ENCODE measurements around the gene EPHB1. TPM values are rescaled to one million over a fixed set of nuclear protein-coding genes. Genes with fewer than 3 reads are reported as not detected.

EPHB1 gene
- total and polyA plus RNA-seq, 2 of the 13 experiments (the other 11 are each of a cell fraction or from before 2014, with no cell fraction given), result 0.07 to 0.21 TPM

- TF ChIP-seq, protein P1, sequence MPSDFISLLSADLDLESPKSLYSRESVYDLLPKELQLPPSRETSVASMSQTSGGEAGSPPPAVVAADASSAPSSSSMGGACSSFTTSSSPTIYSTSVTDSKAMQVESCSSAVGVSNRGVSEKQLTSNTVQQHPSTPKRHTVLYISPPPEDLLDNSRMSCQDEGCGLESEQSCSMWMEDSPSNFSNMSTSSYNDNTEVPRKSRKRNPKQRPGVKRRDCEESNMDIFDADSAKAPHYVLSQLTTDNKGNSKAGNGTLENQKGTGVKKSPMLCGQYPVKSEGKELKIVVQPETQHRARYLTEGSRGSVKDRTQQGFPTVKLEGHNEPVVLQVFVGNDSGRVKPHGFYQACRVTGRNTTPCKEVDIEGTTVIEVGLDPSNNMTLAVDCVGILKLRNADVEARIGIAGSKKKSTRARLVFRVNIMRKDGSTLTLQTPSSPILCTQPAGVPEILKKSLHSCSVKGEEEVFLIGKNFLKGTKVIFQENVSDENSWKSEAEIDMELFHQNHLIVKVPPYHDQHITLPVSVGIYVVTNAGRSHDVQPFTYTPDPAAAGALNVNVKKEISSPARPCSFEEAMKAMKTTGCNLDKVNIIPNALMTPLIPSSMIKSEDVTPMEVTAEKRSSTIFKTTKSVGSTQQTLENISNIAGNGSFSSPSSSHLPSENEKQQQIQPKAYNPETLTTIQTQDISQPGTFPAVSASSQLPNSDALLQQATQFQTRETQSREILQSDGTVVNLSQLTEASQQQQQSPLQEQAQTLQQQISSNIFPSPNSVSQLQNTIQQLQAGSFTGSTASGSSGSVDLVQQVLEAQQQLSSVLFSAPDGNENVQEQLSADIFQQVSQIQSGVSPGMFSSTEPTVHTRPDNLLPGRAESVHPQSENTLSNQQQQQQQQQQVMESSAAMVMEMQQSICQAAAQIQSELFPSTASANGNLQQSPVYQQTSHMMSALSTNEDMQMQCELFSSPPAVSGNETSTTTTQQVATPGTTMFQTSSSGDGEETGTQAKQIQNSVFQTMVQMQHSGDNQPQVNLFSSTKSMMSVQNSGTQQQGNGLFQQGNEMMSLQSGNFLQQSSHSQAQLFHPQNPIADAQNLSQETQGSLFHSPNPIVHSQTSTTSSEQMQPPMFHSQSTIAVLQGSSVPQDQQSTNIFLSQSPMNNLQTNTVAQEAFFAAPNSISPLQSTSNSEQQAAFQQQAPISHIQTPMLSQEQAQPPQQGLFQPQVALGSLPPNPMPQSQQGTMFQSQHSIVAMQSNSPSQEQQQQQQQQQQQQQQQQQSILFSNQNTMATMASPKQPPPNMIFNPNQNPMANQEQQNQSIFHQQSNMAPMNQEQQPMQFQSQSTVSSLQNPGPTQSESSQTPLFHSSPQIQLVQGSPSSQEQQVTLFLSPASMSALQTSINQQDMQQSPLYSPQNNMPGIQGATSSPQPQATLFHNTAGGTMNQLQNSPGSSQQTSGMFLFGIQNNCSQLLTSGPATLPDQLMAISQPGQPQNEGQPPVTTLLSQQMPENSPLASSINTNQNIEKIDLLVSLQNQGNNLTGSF (CRISPR knock-in tag; IDR thresholded peaks at IDR 0.05), result no peak
- no peak for TF ChIP-seq CHCHD3 (CRISPR knock-in tag; IDR thresholded peaks at IDR 0.05)
- TF ChIP-seq, protein P2, sequence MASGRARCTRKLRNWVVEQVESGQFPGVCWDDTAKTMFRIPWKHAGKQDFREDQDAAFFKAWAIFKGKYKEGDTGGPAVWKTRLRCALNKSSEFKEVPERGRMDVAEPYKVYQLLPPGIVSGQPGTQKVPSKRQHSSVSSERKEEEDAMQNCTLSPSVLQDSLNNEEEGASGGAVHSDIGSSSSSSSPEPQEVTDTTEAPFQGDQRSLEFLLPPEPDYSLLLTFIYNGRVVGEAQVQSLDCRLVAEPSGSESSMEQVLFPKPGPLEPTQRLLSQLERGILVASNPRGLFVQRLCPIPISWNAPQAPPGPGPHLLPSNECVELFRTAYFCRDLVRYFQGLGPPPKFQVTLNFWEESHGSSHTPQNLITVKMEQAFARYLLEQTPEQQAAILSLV (CRISPR knock-in tag; IDR thresholded peaks at IDR 0.05; ENCODE audit: borderline replicate concordance), result no peak
- no peak for TF ChIP-seq ZFAT (CRISPR knock-in tag; conservative IDR thresholded peaks at IDR 0.05)
Observed at GRCh38 chr3:134804508-134805480, 9.7 kb downstream of the EPHB1 start (continued).

GRCh38 chr3:134807189-134807588 lies 12.1 kb downstream of the EPHB1 start:
- no peak overlapping the region for H3K27ac ChIP-seq (ENCODE audit: extremely low read length, insufficient read depth, low read length)
- ChIA-PET CTCF (ENCODE audit: low intra/inter-chr PET ratio, low total read pairs) (no interaction called here), POLR2A (no interaction called here)
- no peaks in the 10 kb centered on the region; a peak in 1 of 5 replicates for H3K27me3 ChIP-seq (ENCODE audit: control insufficient read depth in 1 of 2, insufficient read depth in 2 of 2, low read length in 2 of 2)
- no peaks in the 10 kb centered on the region for H3K79me2 ChIP-seq (ENCODE audit: insufficient read depth, low read length)
- FAIRE-seq (no peak), ATAC-seq (no peak), DNase-seq (ENCODE audit: low spot score) (no peak)
- H4K20me1 ChIP-seq (ENCODE audit: insufficient read depth, low read length), result no peaks in the 10 kb centered on the region
- H3K4me1 ChIP-seq (ENCODE audit: insufficient read depth, low read length), result no peaks in the 10 kb centered on the region
- WGBS (ENCODE audit: low lambda C conversion rate), result 11% methylated on average over 6 of the region's 6 CpGs
- BruUV-seq (replicated peaks), result no TSS peak
- TF ChIP-seq ZNF264 (CRISPR knock-in tag; IDR thresholded peaks at IDR 0.05), result no peak
- TF ChIP-seq SNAPC2 (CRISPR knock-in tag; IDR thresholded peaks at IDR 0.05), result no peak
- TF ChIP-seq DRAP1 (CRISPR knock-in tag; IDR thresholded peaks at IDR 0.05), result no peak
- no peak overlapping the region for H2AFZ ChIP-seq (ENCODE audit: low read length)
- no peak overlapping the region for H3K4me3 ChIP-seq (replicated peaks in 1 of 3; ENCODE audit: insufficient read depth in 1 of 3, low read depth in 2 of 3, low read length in 3 of 3)
- no peaks in the 10 kb centered on the region for H3K36me3 ChIP-seq (replicated peaks in 1 of 2; ENCODE audit: control insufficient read depth in 1 of 2, insufficient read depth in 2 of 2, low read length in 2 of 2)
- H3K9me3 ChIP-seq (ENCODE audit: low read length), result no peaks in the 10 kb centered on the region
- H3K9ac ChIP-seq (ENCODE audit: insufficient read depth, low read depth, low read length), result no peak overlapping the region
- intact Hi-C loops (cut with micrococcal nuclease; ENCODE audit: unreplicated experiment) (no loop called here), in situ Hi-C loops (cut with HindIII; ENCODE audit: extremely low pct_ligation_motif_present, low pct_unique_long_range_greater_than_20kb) (no loop called here)
- no peak overlapping the region for H3K4me2 ChIP-seq (ENCODE audit: low read depth, low read length)
